Central memory CD4-positive, alpha-beta T cell (primary cell): ENCODE data around the gene MOB1A.
"Not testable (repeated sequence)": the region's sequence is repeated elsewhere in the genome, so short reads cannot be mapped to it uniquely, and the experiment has no call there.

Experiments
- DNase-seq: peaks from one replicate; pipeline ENCODE4 v3.0.0; 2022

The MOB1A gene

GRCh38 chr2:74147727-74148456 lies 30.8 kb downstream of the MOB1A start, which contains the start of gene BOLA3:
TSS of gene BOLA3 (minus strand) at chr2:74147912. CDS start at chr2:74147874, 38 bp downstream.
- DNase-seq: peak; percentile 67

GRCh38 chr2:74146929-74147726 lies 31.6 kb downstream of the MOB1A start:
- no peak for DNase-seq

GRCh38 chr2:74142340-74142739 lies 36.3 kb downstream of the MOB1A start:
- no peak for DNase-seq

GRCh38 chr2:74138600-74139323 lies 39.9 kb downstream of the MOB1A start:
- DNase-seq: no peak

- DNase-seq: no peak
Measured at GRCh38 chr2:74137651-74138599, 40.8 kb downstream of the MOB1A start.

GRCh38 chr2:74131901-74132300 lies 46.8 kb downstream of the MOB1A start:
- no peak for DNase-seq

- no peak for DNase-seq
Measured at GRCh38 chr2:74130211-74130995, 48.3 kb downstream of the MOB1A start.

GRCh38 chr2:74128206-74128605 lies 50.5 kb downstream of the MOB1A start:
- DNase-seq: no peak

- not testable (repeated sequence) for DNase-seq
Measured at GRCh38 chr2:74123955-74124354, 54.7 kb downstream of the MOB1A start.

- not testable (repeated sequence) for DNase-seq
Measured at GRCh38 chr2:74121846-74122245, 56.8 kb downstream of the MOB1A start.

GRCh38 chr2:74119912-74120825 lies 58.5 kb downstream of the MOB1A start:
- peak; percentile 79 for DNase-seq

GRCh38 chr2:74119339-74119738 lies 59.3 kb downstream of the MOB1A start:
- DNase-seq: no peak

GRCh38 chr2:74111380-74111779 lies 67.3 kb downstream of the MOB1A start:
- DNase-seq: no peak

GRCh38 chr2:74110537-74110936 lies 68.1 kb downstream of the MOB1A start:
- no peak for DNase-seq

- DNase-seq: no peak
Measured at GRCh38 chr2:74109551-74109950, 69.1 kb downstream of the MOB1A start.

GRCh38 chr2:74107071-74107470 lies 71.6 kb downstream of the MOB1A start:
- no peak for DNase-seq

- DNase-seq: no peak
Measured at GRCh38 chr2:74105413-74105812, 73.3 kb downstream of the MOB1A start.

GRCh38 chr2:74104839-74105238 lies 73.8 kb downstream of the MOB1A start:
- no peak for DNase-seq

- no peak for DNase-seq
Measured at GRCh38 chr2:74103763-74104162, 74.9 kb downstream of the MOB1A start.
